Activated T-helper 17 cell treated with anti-CD3 and anti-CD28 coated beads, Interleukin-2, amount 50 U/mL, for 72 hours (primary cell): Measurements from ENCODE around the gene CRB3. TPM values are rescaled to one million over a fixed set of nuclear protein-coding genes. Genes with fewer than 3 reads are reported as not detected.
A peak's percentile ranks its signal among the peaks of the same experiment; 100 is the strongest.

Experiments
- ATAC-seq: fragments of 150-1000 bp; cut with Tn5 transposase; replicated peaks from 2 replicates; pipeline ENCODE4 v1.10.0; 2021; ENCODE audit warnings: mild to moderate bottlenecking, moderate library complexity
- H3K27ac Mint-ChIP-seq: one replicate; pipeline ENCODE4 v1.8.0; 2022; ENCODE audit warnings: mixed read lengths
- H3K27me3 Mint-ChIP-seq: one replicate; pipeline ENCODE4 v1.8.0; 2022; ENCODE audit warnings: mixed read lengths
- H3K36me3 Mint-ChIP-seq: one replicate; pipeline ENCODE4 v1.8.0; 2022; ENCODE audit warnings: low read depth, mild to moderate bottlenecking, mixed read lengths
- H3K4me1 Mint-ChIP-seq: one replicate; pipeline ENCODE4 v1.8.0; 2022; ENCODE audit warnings: mixed read lengths
- H3K4me3 Mint-ChIP-seq: one replicate; pipeline ENCODE4 v1.8.0; 2022; ENCODE audit warnings: mild to moderate bottlenecking, mixed read lengths
- H3K9me3 Mint-ChIP-seq: one replicate; pipeline ENCODE4 v1.8.0; 2022; ENCODE audit warnings: mixed read lengths
- total RNA-seq, 2 donors: library from RNA; stranded (reverse); gene quantifications; one replicate each; pipeline ENCODE4 v1.2.3, GENCODE V29; 2022

CRB3 gene
- total RNA-seq, 2 donors from 2014 or later = 2.2 TPM; not detected in 1

DNA sequence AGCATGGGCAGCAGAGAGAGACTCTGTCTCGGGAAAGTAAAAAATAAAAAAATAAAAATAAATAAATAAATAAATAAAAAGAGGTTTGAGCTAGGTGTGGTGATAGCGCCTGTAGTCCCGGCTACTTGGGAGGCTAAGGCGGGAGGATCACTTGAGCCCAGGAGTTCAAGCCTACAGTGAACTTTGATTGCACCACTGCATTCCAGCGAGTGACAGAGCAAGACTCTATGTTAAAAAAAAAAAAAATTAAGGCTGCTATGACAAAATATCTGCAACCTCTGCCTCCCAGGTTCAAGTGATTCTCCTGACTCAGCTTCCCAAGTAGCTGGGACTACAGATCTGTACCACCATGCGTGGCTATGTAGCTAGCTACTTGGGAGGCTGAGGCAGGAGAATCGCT is 20.8 kb downstream of the CRB3 start:
- no peak for ATAC-seq
- Mint-ChIP-seq H3K27me3 (no peaks in the 10 kb centered on the region), H3K4me1 (peaks cover 23% of the 10 kb centered on the region), H3K27ac (no peak overlapping the region), H3K4me3 (no peak overlapping the region), H3K36me3 (peaks cover 4% of the 10 kb centered on the region), H3K9me3 (no peaks in the 10 kb centered on the region)

DNA sequence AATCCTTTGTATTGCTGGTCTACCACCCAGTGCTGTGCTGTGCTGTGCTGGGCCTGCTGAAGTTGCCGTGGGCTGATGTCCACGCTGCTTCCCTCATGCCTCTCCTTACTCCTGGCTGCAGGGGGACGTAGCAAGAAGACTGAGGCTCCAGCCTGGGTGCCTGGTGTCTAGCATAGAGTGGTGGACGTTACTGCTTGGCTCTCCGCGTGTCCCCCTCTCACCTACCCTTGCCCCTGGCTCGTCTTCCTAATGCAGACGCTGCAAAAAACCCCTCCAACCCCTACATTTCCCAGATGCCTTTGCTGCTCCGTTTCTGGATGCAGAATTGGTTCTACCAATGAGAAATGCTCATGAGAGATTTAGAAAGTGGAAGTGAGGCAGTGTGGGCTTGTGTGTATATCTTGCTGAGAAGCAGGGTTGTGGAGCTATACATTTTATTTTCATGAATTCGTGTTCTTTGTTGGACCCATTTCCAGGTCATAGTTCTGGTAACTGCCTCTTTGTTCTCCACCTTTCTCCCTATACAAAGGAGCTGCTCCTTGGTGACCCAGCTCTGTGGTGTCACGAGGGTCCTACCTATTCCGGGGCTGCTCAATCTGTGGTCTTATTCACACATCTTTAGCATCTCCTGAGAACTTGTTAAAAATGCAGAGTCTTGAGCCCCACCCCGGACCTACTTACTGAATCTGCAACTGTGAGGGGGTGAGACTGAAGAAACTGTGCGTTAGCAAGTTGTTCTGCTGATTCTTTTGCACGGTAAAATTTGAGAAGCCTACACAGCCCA is 25.4 kb downstream of the CRB3 start:
- Mint-ChIP-seq H3K4me3 (peak overlapping the region; percentile 83), H3K4me1 (peaks cover 23% of the 10 kb centered on the region), H3K27ac (peak overlapping the region; percentile 77), H3K36me3 (no peaks in the 10 kb centered on the region), H3K27me3 (no peaks in the 10 kb centered on the region), H3K9me3 (peaks cover 3% of the 10 kb centered on the region)
- peak; percentile 89 for ATAC-seq

DNA sequence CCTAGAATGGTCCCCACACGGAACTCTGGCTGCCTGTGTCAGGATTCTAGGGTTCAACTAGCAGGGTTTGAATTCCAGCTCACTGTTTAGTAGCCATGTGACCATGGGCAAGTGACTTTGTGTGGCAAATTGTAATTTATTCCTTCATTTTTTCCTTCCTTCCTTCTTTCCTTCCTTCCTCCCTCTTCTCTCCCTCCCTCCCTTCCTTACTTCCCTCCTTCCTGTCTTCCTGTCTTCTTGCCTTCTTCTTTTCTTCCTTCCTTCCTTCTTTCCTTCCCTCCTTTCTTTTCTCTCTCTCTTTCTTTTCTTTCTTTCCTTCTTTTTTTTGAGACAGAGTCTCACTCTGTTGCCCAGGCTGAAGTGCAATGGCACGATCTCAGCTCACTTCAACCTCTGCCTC is 26.1 kb downstream of the CRB3 start:
- Mint-ChIP-seq H3K4me1 (peaks cover 23% of the 10 kb centered on the region), H3K36me3 (no peaks in the 10 kb centered on the region), H3K27me3 (no peaks in the 10 kb centered on the region), H3K9me3 (peaks cover 3% of the 10 kb centered on the region), H3K4me3 (peak overlapping the region; percentile 83), H3K27ac (peak overlapping the region; percentile 77)
- ATAC-seq = no peak

DNA sequence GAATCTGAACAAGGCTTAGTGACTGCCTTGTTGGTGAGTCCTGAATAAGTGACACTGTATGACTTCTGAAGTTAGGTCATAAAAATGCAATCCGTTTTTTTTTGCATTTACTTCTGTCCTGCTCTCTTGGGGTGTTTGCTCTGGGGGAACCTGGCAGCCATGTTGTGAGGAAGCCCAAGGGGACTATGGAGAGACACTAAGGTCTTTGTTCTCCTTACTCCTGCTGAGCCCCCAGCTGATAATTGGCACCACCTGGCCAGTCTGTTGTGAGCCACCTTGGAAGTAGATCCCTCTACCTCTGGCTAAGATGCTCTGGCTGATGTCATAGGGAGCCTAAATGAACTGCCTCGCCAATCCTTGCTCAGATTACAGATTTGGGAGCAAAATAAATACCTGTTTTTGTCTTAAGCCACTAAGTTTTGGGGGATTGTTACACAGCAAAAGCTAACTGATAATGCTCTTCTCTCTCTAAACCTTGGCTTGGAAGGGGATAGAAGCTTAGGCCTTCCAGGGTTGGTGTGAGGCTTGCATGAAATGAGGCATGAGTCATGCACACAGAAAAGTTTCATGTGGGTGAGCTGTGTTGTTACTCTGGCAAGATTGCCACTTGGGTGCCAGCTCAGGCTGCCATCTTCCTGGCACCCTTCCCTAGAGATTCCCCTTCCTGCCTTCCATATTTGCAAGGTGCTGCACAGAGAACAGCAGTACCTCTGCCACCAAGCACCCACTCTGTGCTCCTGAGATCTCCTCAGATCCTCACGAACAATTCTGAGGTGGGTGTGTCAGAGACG is 27.9 kb downstream of the CRB3 start:
- Mint-ChIP-seq H3K27me3 (no peaks in the 10 kb centered on the region), H3K4me1 (peaks cover 23% of the 10 kb centered on the region), H3K36me3 (no peaks in the 10 kb centered on the region), H3K27ac (no peak overlapping the region), H3K4me3 (no peak overlapping the region), H3K9me3 (peaks cover 3% of the 10 kb centered on the region)
- peak; percentile 61 for ATAC-seq

DNA sequence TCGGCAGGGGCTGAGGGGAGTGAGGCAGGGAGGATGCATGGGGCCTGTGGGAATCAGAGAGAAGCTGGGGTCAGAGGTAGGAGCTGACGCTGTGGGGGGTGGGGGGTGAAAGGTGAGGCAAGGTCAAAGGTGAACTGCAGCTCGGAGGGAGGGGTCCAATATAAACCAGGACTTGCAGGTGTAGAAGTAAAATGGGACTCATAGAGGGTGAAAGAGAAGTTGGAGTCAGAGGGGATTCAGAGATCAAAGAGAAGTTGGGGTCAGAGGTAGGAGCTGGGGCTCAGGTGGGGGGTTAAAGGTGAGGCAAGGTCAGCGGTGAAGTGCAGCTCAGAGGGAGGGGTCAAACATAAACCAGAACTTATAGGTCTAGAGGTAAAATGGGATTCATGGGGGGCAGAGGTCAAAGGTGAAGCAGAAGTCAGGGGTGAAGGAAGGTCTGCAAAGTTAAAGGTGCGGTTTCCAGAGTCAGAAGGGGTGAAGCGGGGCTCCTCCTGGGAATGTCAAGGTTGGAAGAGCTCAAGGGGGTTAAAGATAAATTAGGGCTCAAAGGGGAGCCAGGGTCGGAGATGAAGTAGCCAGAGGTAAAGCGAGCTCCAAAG is 30.5 kb downstream of the CRB3 start:
- Mint-ChIP-seq H3K4me3 (no peak overlapping the region), H3K27me3 (peaks cover 3% of the 10 kb centered on the region), H3K9me3 (peaks cover 3% of the 10 kb centered on the region), H3K27ac (no peak overlapping the region), H3K4me1 (peaks cover 18% of the 10 kb centered on the region), H3K36me3 (no peaks in the 10 kb centered on the region)
- no peak for ATAC-seq

DNA sequence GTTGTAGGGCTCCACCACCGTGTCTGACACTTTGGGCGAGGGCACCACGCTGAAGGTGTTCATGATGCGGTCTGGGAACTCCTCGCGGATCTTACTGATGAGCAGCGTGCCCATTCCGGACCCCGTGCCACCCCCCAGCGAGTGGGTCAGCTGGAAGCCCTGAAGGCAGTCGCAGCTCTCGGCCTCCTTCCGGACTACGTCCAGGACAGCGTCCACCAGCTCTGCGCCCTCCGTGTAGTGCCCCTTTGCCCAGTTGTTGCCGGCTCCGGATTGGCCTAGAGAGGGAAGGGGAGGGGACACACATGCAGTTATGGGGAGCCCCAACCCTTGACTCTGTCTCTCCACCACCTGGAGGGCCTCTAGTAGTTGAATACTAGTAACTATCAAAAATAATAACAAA is 31.9 kb downstream of the CRB3 start:
- H3K4me1 Mint-ChIP-seq = peaks cover 9% of the 10 kb centered on the region
- no peak overlapping the region for H3K27ac Mint-ChIP-seq
- no peak for ATAC-seq
- H3K36me3 Mint-ChIP-seq = no peaks in the 10 kb centered on the region
- H3K27me3 Mint-ChIP-seq = peaks cover 3% of the 10 kb centered on the region
- H3K4me3 Mint-ChIP-seq = no peak overlapping the region
- peaks cover 3% of the 10 kb centered on the region for H3K9me3 Mint-ChIP-seq

DNA sequence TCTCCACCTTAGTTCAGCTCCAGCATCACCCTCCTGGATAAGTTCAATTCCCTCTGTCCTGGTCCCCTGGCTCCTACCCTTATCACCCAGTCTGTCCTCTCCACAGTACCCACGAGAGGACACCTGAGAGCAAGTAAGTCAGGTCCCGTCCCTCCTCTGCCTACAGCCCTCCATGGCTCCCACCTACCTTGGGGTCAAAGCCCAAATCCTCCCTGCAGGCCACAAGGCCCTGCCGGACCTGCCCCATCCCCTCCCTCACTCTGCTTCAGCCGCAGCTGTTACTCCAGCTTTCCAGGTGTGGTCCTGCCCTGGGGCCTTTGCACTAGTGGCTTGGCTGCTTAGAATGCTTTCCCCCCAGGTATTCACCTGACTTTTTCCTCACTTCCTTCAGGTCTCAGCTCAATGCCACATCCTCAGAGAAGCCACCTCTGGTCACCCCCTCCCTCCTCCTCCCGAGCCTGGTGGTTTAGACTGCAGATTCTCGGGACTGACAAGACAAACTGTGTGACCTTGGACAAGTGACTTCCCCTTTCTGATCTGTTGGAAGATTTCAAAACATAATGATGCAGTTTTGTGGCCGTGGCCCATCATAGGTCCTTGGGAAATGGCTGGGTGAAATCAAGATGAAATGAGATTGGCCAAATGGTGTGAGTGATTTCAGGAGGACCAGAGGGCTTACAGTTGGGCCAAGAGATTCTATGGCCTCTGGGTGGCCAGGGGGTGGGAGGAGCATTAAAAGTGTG is 34.4 kb downstream of the CRB3 start:
- H3K4me3 Mint-ChIP-seq = no peak overlapping the region
- H3K27me3 Mint-ChIP-seq = peaks cover 11% of the 10 kb centered on the region
- no peak for ATAC-seq
- H3K27ac Mint-ChIP-seq = no peak overlapping the region
- peaks cover 4% of the 10 kb centered on the region for H3K4me1 Mint-ChIP-seq
- no peaks in the 10 kb centered on the region for H3K9me3 Mint-ChIP-seq
- H3K36me3 Mint-ChIP-seq = no peaks in the 10 kb centered on the region

DNA sequence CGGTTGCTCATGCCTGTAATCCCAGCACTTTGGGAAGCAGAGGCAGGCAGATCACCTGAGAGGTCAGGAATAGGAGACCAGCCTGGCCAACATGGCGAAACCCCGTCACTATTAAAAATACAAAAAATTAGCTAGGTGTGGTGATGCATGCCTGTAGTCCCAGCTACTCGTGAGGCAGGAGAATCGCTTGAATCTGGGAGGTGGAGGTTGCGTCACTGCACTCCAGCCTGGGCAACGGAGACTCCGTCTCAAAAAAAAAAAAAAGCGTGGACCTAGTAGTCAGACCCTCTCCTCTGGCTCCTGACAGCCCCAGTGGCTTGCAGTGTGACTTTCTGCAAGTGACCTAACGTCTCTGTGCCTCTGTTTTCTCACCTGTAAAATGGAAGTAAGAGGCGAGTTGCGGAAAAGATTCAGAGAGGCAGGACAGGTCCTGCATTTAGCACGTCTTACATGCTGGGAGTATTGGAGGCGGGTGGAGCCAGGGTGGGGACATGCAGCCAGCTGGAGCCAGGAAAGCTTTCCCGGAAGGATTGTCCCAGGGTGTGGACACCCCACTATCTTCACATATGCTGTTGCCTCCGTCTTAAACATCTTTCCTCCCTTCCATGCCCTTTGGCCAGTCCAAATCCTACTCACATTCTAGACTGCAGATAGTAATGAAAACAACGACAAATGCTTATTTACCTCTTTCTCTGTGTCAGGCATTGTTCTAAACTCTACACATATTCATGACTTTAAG is 35.1 kb downstream of the CRB3 start:
- Mint-ChIP-seq H3K36me3 (no peaks in the 10 kb centered on the region), H3K9me3 (no peaks in the 10 kb centered on the region)

DNA sequence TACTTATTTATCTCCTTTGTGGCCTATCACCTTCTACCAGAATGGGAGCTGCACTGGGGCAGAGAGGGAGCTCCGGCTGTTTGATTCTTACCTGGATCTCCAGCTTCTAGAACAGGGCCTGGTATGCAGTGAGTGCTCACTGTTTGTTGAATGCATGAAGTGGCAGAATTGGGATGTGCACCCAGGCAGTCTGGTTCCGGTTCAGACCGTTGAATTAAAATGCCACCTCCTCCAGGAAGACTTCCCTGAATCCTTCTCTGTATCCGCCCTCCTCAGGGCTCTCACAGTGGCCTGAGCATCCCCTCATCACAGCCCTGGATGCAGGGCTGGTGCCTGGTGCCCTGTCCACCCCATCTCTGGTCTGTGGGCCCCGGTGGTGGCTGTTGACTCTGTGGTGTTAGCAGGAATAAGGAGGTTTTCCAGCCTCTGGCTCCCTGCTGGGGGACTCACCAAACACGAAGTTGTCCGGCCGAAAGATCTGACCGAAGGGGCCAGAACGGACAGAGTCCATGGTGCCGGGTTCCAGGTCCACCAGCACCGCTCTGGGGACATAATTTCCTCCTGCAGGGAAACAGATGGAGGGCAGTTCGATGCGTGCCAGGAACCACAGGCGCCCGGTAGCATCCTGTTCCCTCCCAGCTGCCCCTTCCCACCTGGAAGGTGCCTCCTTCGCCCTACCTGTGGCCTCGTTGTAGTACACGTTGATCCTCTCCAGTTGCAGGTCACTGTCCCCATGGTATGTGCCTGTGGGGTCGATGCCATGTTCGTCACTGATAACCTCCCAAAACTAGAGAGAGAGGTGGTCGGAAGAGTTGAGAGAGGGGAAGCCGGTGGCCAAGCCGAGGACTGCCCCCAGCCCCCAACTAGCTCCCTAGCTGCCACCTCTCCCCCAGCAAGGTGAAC is 37.0 kb downstream of the CRB3 start:
- ATAC-seq = no peak
- peaks cover 8% of the 10 kb centered on the region for H3K4me1 Mint-ChIP-seq
- no peaks in the 10 kb centered on the region for H3K9me3 Mint-ChIP-seq
- peaks cover 15% of the 10 kb centered on the region for H3K27me3 Mint-ChIP-seq
- peak overlapping the region; percentile 77 for H3K4me3 Mint-ChIP-seq
- H3K36me3 Mint-ChIP-seq = no peaks in the 10 kb centered on the region
- H3K27ac Mint-ChIP-seq = no peak overlapping the region

More for the DNA sequence above, 35.1 kb downstream of the CRB3 start:
- H3K27ac Mint-ChIP-seq = no peak overlapping the region
- H3K4me1 Mint-ChIP-seq = peaks cover 4% of the 10 kb centered on the region
- peaks cover 15% of the 10 kb centered on the region for H3K27me3 Mint-ChIP-seq
- no peak for ATAC-seq
- H3K4me3 Mint-ChIP-seq = no peak overlapping the region

DNA sequence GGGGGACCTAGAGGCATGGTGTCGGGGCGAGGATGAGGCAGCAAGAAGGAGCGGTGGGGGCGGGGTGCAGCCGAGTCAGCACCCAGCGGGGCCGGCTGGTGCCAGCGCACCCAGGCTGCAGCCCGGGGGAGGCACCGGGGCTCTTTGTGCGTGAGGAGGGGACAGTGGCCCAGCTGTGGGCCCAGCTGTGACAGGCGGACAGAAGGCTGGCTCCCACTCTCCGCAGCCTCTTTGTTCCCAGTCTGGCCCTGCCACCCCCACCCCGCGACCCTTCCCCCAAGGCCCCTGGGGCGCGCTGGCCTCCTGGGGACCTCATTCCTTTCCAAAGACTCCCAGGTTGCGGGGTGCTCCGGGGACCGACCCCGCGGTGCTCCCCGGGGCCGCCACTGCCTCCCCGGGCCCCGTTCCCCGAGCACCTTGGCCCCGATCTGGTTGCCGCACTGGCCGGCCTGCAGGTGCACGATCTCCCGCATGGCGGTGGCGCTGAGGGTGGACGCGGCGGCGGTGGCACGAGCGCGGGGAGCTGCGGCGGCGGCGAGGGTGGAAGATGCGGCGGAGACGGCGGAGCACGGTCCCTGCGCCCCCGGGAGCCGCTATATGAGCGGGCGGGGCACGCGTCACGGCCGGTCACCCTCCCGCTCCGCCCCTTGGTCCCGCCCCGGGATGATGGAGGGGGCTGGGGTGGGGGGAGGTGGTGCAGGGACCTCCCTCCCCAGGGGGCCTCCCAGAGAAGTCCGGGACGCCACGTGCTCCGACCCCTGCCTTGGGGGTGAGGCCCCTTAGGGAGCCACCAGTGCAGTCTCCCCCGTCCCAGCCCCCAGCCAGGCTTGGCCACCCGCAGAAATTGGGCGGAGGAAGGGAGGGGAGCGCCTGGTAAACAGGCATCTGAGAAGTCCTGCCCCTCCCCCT is 37.9 kb downstream of the CRB3 start, which contains the start of gene TUBB4A:
TUBB4A (minus strand) TSS at position 570 of the 909 bp plus-strand sequence; CDS start at position 473, 97 bp downstream.
- H3K4me1 Mint-ChIP-seq = peaks cover 8% of the 10 kb centered on the region
- H3K27ac Mint-ChIP-seq = no peak within 1 kb of the TSS
- H3K4me3 Mint-ChIP-seq = peak within 1 kb of the TSS; percentile 77
- peaks cover 15% of the 10 kb centered on the region for H3K27me3 Mint-ChIP-seq
- ATAC-seq = peak; percentile 65
- H3K9me3 Mint-ChIP-seq = no peaks in the 10 kb centered on the region
- H3K36me3 Mint-ChIP-seq = no peaks in the 10 kb centered on the region

DNA sequence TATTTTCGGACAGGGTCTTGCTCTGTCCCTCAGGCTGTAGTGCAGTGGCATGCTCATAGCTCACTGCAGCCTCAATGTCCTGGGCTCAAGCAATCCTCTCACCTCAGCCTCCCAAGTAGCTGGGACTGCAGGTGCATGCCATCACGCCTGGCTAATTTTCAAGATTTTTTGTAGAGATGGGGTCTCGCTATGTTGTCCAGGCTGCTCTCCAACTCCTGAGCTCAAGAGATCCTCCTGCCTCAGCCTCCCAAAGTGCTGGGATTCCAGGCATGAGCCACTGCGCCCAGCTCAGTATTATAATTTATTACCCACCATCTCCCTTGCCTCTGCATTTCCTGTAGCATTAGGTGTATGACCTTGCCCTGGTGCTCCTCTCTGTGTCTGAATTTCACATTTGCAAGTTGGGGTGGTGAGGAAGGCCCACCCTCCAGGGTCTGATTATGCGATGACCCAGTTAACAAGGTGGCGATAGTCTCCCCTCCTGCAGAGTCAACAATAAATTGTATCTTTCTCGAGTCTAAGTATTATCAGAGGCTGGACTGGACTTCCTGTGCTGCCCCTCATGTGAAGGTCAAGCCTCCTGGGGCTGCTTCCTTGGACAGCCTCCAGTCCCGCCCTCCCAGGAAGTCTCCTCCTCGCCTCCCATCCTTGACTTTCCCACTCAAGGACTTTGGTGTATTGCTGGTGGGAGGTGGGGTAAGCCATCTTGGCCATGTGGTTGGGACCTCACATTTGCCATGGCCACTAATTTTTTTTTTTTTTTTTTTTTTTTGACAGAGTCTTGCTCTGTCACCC is 39.5 kb downstream of the CRB3 start:
- no peak for ATAC-seq

More for the DNA sequence above, 39.5 kb downstream of the CRB3 start:
- Mint-ChIP-seq H3K9me3 (no peaks in the 10 kb centered on the region), H3K27ac (no peak overlapping the region), H3K4me3 (peak overlapping the region; percentile 77), H3K36me3 (no peaks in the 10 kb centered on the region), H3K27me3 (peaks cover 15% of the 10 kb centered on the region), H3K4me1 (peaks cover 8% of the 10 kb centered on the region)
